ENCODE results near the gene GTPBP3. TPM values are rescaled to one million over a fixed set of nuclear protein-coding genes. Genes with fewer than 3 reads are reported as not detected.

The GTPBP3 gene
- total and polyA plus RNA-seq, 2 of the 13 experiments (the other 11 are each of a cell fraction or from before 2014, with no cell fraction given) = 17.5 to 30.0 TPM

DNA sequence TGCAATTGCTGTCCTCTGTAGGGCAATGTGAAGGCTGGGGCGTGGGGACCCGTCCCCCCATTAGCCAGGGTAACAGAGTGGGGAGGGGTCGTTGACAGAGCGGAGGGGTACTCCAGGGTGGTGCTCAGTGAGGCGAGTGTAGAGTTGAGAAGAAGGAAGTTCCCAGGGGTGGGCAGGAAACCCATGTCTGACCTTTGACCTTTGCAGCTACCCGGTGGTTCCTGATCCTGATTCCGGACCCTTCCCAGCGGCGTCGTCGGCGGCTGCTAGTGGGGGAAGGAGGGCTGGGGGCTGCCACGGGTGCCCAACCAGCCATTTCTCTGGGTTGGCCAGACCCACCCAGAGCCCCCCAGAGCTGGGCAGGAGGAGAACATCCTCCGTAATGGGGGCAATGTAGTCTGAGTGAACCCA lies 41.9 kb downstream of the GTPBP3 start (continued):
- TF ChIP-seq, protein P1, sequence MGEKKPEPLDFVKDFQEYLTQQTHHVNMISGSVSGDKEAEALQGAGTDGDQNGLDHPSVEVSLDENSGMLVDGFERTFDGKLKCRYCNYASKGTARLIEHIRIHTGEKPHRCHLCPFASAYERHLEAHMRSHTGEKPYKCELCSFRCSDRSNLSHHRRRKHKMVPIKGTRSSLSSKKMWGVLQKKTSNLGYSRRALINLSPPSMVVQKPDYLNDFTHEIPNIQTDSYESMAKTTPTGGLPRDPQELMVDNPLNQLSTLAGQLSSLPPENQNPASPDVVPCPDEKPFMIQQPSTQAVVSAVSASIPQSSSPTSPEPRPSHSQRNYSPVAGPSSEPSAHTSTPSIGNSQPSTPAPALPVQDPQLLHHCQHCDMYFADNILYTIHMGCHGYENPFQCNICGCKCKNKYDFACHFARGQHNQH (CRISPR knock-in tag; IDR thresholded peaks at IDR 0.05) = no peak
- TF ChIP-seq SP4 (CRISPR knock-in tag; IDR thresholded peaks at IDR 0.05) (no peak), KDM6A (CRISPR knock-in tag; IDR thresholded peaks at IDR 0.05; ENCODE audit: low read depth) (no peak), ZNF225 (CRISPR knock-in tag; IDR thresholded peaks at IDR 0.05) (no peak), ZNF792 (CRISPR knock-in tag; IDR thresholded peaks at IDR 0.05) (no peak), ZSCAN31 (CRISPR knock-in tag; IDR thresholded peaks at IDR 0.05; ENCODE audit: low read depth) (no peak), ZMYM2 (CRISPR knock-in tag; IDR thresholded peaks at IDR 0.05) (no peak), KDM5B (CRISPR knock-in tag; IDR thresholded peaks at IDR 0.05; ENCODE audit: borderline replicate concordance) (no peak), TCF12 (IDR thresholded peaks at IDR 0.05) (no peak), TCF12 (CRISPR knock-in tag; IDR thresholded peaks at IDR 0.05) (no peak), HDAC6 (IDR thresholded peaks at IDR 0.05; ENCODE audit: low read depth, low read length) (no peak), SIN3A (IDR thresholded peaks at IDR 0.05; ENCODE audit: borderline replicate concordance, low read depth, low read length) (no peak), ZNF329 (CRISPR knock-in tag; IDR thresholded peaks at IDR 0.05; ENCODE audit: low read depth) (no peak), SRSF4 (IDR thresholded peaks at IDR 0.05; ENCODE audit: low read depth, low read length, poor library complexity, severe bottlenecking) (no peak), GLI4 (CRISPR knock-in tag; IDR thresholded peaks at IDR 0.05; ENCODE audit: borderline replicate concordance) (no peak), CBX1 (IDR thresholded peaks at IDR 0.05; ENCODE audit: low read depth) (no peak), HMG20A (CRISPR knock-in tag; IDR thresholded peaks at IDR 0.05; ENCODE audit: borderline replicate concordance) (no peak), ZNF850 (CRISPR knock-in tag; conservative IDR thresholded peaks at IDR 0.05) (no peak)
- TF ChIP-seq, protein P2, sequence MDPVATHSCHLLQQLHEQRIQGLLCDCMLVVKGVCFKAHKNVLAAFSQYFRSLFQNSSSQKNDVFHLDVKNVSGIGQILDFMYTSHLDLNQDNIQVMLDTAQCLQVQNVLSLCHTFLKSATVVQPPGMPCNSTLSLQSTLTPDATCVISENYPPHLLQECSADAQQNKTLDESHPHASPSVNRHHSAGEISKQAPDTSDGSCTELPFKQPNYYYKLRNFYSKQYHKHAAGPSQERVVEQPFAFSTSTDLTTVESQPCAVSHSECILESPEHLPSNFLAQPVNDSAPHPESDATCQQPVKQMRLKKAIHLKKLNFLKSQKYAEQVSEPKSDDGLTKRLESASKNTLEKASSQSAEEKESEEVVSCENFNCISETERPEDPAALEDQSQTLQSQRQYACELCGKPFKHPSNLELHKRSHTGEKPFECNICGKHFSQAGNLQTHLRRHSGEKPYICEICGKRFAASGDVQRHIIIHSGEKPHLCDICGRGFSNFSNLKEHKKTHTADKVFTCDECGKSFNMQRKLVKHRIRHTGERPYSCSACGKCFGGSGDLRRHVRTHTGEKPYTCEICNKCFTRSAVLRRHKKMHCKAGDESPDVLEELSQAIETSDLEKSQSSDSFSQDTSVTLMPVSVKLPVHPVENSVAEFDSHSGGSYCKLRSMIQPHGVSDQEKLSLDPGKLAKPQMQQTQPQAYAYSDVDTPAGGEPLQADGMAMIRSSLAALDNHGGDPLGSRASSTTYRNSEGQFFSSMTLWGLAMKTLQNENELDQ (CRISPR knock-in tag; IDR thresholded peaks at IDR 0.05; ENCODE audit: borderline replicate concordance) = no peak
- TF ChIP-seq, protein P3, sequence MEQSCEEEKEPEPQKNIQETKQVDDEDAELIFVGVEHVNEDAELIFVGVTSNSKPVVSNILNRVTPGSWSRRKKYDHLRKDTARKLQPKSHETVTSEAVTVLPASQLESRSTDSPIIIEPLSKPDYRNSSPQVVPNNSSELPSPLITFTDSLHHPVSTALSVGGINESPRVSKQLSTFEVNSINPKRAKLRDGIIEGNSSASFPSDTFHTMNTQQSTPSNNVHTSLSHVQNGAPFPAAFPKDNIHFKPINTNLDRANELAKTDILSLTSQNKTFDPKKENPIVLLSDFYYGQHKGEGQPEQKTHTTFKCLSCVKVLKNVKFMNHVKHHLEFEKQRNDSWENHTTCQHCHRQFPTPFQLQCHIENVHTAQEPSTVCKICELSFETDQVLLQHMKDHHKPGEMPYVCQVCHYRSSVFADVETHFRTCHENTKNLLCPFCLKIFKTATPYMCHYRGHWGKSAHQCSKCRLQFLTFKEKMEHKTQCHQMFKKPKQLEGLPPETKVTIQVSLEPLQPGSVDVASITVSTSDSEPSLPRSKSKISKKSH (CRISPR knock-in tag; IDR thresholded peaks at IDR 0.05; ENCODE audit: borderline replicate concordance) = peak; percentile 38; the same call in 1 of the 2 replicates
- TF ChIP-seq, protein P4, sequence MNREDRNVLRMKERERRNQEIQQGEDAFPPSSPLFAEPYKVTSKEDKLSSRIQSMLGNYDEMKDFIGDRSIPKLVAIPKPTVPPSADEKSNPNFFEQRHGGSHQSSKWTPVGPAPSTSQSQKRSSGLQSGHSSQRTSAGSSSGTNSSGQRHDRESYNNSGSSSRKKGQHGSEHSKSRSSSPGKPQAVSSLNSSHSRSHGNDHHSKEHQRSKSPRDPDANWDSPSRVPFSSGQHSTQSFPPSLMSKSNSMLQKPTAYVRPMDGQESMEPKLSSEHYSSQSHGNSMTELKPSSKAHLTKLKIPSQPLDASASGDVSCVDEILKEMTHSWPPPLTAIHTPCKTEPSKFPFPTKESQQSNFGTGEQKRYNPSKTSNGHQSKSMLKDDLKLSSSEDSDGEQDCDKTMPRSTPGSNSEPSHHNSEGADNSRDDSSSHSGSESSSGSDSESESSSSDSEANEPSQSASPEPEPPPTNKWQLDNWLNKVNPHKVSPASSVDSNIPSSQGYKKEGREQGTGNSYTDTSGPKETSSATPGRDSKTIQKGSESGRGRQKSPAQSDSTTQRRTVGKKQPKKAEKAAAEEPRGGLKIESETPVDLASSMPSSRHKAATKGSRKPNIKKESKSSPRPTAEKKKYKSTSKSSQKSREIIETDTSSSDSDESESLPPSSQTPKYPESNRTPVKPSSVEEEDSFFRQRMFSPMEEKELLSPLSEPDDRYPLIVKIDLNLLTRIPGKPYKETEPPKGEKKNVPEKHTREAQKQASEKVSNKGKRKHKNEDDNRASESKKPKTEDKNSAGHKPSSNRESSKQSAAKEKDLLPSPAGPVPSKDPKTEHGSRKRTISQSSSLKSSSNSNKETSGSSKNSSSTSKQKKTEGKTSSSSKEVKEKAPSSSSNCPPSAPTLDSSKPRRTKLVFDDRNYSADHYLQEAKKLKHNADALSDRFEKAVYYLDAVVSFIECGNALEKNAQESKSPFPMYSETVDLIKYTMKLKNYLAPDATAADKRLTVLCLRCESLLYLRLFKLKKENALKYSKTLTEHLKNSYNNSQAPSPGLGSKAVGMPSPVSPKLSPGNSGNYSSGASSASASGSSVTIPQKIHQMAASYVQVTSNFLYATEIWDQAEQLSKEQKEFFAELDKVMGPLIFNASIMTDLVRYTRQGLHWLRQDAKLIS (CRISPR knock-in tag; IDR thresholded peaks at IDR 0.05) = no peak
